K562 (cell line): ENCODE measurements around the gene ATP9A. TPM values are rescaled to one million over a fixed set of nuclear protein-coding genes. Genes with fewer than 3 reads are reported as not detected.

Experiments
- ATAC-seq: fragments of 200-7000 bp; cut with Tn5 transposase; 3 replicates; pipeline ENCODE4 v1.9.1; 2020; ENCODE audit warnings: moderate library complexity
- BruUV-seq: library from RNA; stranded (reverse); fragments of 400-500 nt; replicated peaks from 2 replicates; lab custom pipeline; 2021; lab: Mats Ljungman, UMichigan
- CTCF ChIA-PET: fragments of 300-600 bp; formaldehyde crosslinking; extraction: SDS; loops from one replicate; lab custom pipeline; 2021; ENCODE audit warnings: low intra/inter-chr PET ratio; lab: Yijun Ruan, JAX
- POLR2A ChIA-PET: fragments of 300-600, 350-650 bp; sonication (Branson Sonifier 250); formaldehyde crosslinking; extraction: SDS; loops from one replicate; lab custom pipeline; 2021; ENCODE audit warnings: antibody characterized with exemption, inconsistent platforms; lab: Yijun Ruan, JAX
- DNase-seq, 4 experiments: peaks; one replicate each; pipeline versions ENCODE4 v3.0.0 to v3.0.0-alpha.2; 2011 to 2018; ENCODE audit warnings: low spot score in 3 of 4, mixed read lengths in 3 of 4; ENCODE audit errors: extremely low read depth in 1 of 4
- FAIRE-seq: peaks from 2 replicates; lab custom pipeline; 2011; peaks lifted over from hg19 to GRCh38; lab: Jason Lieb, UNC
- H2AFZ ChIP-seq: 2 replicates; pipeline ENCODE4 v1.6.0; 2011; ENCODE audit warnings: low read depth, low read length, control low read depth, inconsistent platforms
- H3K27ac ChIP-seq: fragments of 200-600 bp; 3 replicates; pipeline ENCODE4 v1.8.0; 2011; ENCODE audit warnings: low read depth, mild to moderate bottlenecking, control low read depth, inconsistent platforms, low read length, moderate library complexity, mixed read lengths; ENCODE audit errors: extremely low read depth
- H3K27me3 ChIP-seq, 2 experiments: fragments of 300-600 bp in 1 of 2; 2 replicates in 1 of 2; 3 replicates in 1 of 2; pipeline versions ENCODE4 v1.6.0 to v1.8.0; 2011; ENCODE audit warnings: inconsistent platforms in 2 of 2, low read length in 2 of 2, mild to moderate bottlenecking in 1 of 2, mixed read lengths in 1 of 2, moderate library complexity in 1 of 2; ENCODE audit not compliant: control insufficient read depth in 2 of 2, insufficient read depth in 2 of 2
- H3K36me3 ChIP-seq: fragments of 300-600 bp; 3 replicates; pipeline ENCODE4 v1.8.0; 2011; ENCODE audit warnings: mild to moderate bottlenecking, low read length, inconsistent platforms; ENCODE audit not compliant: control insufficient read depth, insufficient read depth
- H3K4me1 ChIP-seq, 2 experiments: fragments of 200-600 bp in 1 of 2; replicated peaks in 1 of 2; 2 replicates in 1 of 2; 3 replicates in 1 of 2; pipeline versions ENCODE4 v1.5.1 to v1.8.0; 2011; ENCODE audit warnings: inconsistent platforms in 2 of 2, low read length in 2 of 2, mild to moderate bottlenecking in 1 of 2, mixed read lengths in 1 of 2, moderate library complexity in 1 of 2; ENCODE audit not compliant: control insufficient read depth in 2 of 2, insufficient read depth in 2 of 2
- H3K4me2 ChIP-seq: 2 replicates; pipeline ENCODE4 v1.6.1; 2011; ENCODE audit warnings: low read length, control low read depth, inconsistent platforms, mixed read lengths; ENCODE audit not compliant: insufficient read depth
- H3K4me3 ChIP-seq: fragments of 200-600 bp; sonication (generic), shearing (Covaris generic); 2 replicates; pipeline ENCODE4 v1.5.1; 2016; ENCODE audit warnings: control low read depth, inconsistent platforms
- H3K79me2 ChIP-seq: fragments of 200-600 bp; 3 replicates; pipeline ENCODE4 v1.8.0; 2011; ENCODE audit warnings: low read length, inconsistent platforms; ENCODE audit not compliant: control insufficient read depth, insufficient read depth
- H3K9ac ChIP-seq, 2 experiments: 2 replicates each; pipeline versions ENCODE4 v1.6.0 to v1.6.1; 2011; ENCODE audit warnings: low read depth in 2 of 2, low read length in 2 of 2, control low read depth in 1 of 2, inconsistent platforms in 1 of 2, mild to moderate bottlenecking in 1 of 2, mixed read lengths in 1 of 2; ENCODE audit not compliant: insufficient read depth in 1 of 2
- H3K9me1 ChIP-seq: one replicate; pipeline ENCODE4 v1.6.0; 2011; ENCODE audit warnings: inconsistent platforms, mild to moderate bottlenecking, low read length, moderate library complexity; ENCODE audit not compliant: control insufficient read depth, insufficient read depth
- H3K9me3 ChIP-seq: replicated peaks from 2 replicates; pipeline ENCODE4 v1.5.1; 2011; ENCODE audit warnings: low read depth, low read length, inconsistent platforms; ENCODE audit not compliant: control insufficient read depth, insufficient read depth
- H4K20me1 ChIP-seq: replicated peaks from 2 replicates; pipeline ENCODE4 v1.6.1; 2011; ENCODE audit warnings: low read length, inconsistent platforms, mixed read lengths; ENCODE audit not compliant: control insufficient read depth, insufficient read depth
- ARHGAP35 ChIP-seq: fragments of 450-650 bp; IDR thresholded peaks from 2 replicates; pipeline ENCODE4 v1.6.1; 2018; ENCODE audit not compliant: partially characterized antibody
- ARID3A ChIP-seq: IDR thresholded peaks from 2 replicates; pipeline ENCODE4 v1.6.1; 2012; ENCODE audit warnings: low read depth, low read length, improper control_type of control experiment, borderline replicate concordance
- ETV1 ChIP-seq: fragments of 450-650 bp; conservative IDR thresholded peaks from 2 replicates; pipeline ENCODE4 v1.6.1; 2016; ENCODE audit warnings: missing genetic modification characterization, control low read depth, low read depth, missing compliant biosample characterization
- FUS ChIP-seq: fragments of 200-400 bp; formaldehyde crosslinking; optimal IDR thresholded peaks from 2 replicates; pipeline ENCODE3; 2017; ENCODE audit warnings: low read depth, low read length
- JUND ChIP-seq, 2 experiments: IDR thresholded peaks; 2 replicates in 1 of 2; 3 replicates in 1 of 2; pipeline ENCODE4 v1.6.1; 2011; ENCODE audit warnings: borderline replicate concordance in 2 of 2, low read depth in 2 of 2, low read length in 2 of 2, improper control_type of control experiment in 1 of 2, missing biosample characterization in 1 of 2, missing genetic modification characterization in 1 of 2, missing genetic modification reagents in 1 of 2
- NCOA4 ChIP-seq: fragments of 450-650 bp; IDR thresholded peaks from 2 replicates; pipeline ENCODE4 v1.6.1; 2018; ENCODE audit warnings: mild to moderate bottlenecking; ENCODE audit not compliant: partially characterized antibody
- RFX7 ChIP-seq: fragments of 250-450 bp; sonication (Bioruptor Pico); IDR thresholded peaks from 2 replicates; pipeline ENCODE4 v1.5.1; 2021; ENCODE audit warnings: mild to moderate bottlenecking
- TBL1XR1 ChIP-seq, 2 experiments: IDR thresholded peaks; 2 replicates each; pipeline ENCODE4 v1.6.1; 2012; ENCODE audit warnings: improper control_type of control experiment in 2 of 2, low read length in 2 of 2, mild to moderate bottlenecking in 1 of 2
- TBP ChIP-seq: optimal IDR thresholded peaks from 2 replicates; pipeline ENCODE3; 2011; ENCODE audit warnings: low read depth, low read length, improper control_type of control experiment
- XRCC3 ChIP-seq: fragments of 450-650 bp; IDR thresholded peaks from 2 replicates; pipeline ENCODE4 v1.6.1; 2017; ENCODE audit warnings: mild to moderate bottlenecking, moderate library complexity
- ZBTB33 ChIP-seq: sonication (generic); formaldehyde crosslinking; IDR thresholded peaks from 2 replicates; pipeline ENCODE4 v1.8.1; 2023; ENCODE audit warnings: mild to moderate bottlenecking, missing genetic modification reagents
- ZNF12 ChIP-seq: sonication (generic); formaldehyde crosslinking; IDR thresholded peaks from 2 replicates; pipeline ENCODE4 v1.4.0; 2020; ENCODE audit warnings: mild to moderate bottlenecking, missing genetic modification reagents
- ZNF175 ChIP-seq: fragments of 200-800 bp; sonication (Bioruptor generic); IDR thresholded peaks from 2 replicates; pipeline ENCODE4 v1.6.1; 2016; ENCODE audit warnings: low read depth, mild to moderate bottlenecking, missing genetic modification characterization, missing compliant biosample characterization
- ZNF316 ChIP-seq: fragments of 450-650 bp; IDR thresholded peaks from 2 replicates; pipeline ENCODE4 v1.6.1; 2016
- ZNF79 ChIP-seq: fragments of 250-450 bp; sonication (Bioruptor Pico); IDR thresholded peaks from 2 replicates; pipeline ENCODE4 v1.4.0; 2020; ENCODE audit warnings: low read depth, mild to moderate bottlenecking, moderate library complexity
- WGBS: fragments of 100-300 bp; shearing (Covaris generic); methylation state at CpG from one replicate; pipeline ENCODE4 v1.1.6; 2016; ENCODE audit warnings: low coverage, mixed read lengths; ENCODE audit not compliant: insufficient coverage; ENCODE audit errors: missing lambda C conversion rate; 5-methylcytosine and 5-hydroxymethylcytosine counted together
- in situ Hi-C: fragments of 300-500 bp; cut with MboI; formaldehyde crosslinking; loops from 4 replicates; pipeline ENCODE4 v1.15.0; 2018; ENCODE audit warnings: inconsistent platforms, mixed read lengths
- intact Hi-C: fragments of 100-400 bp; cut with micrococcal nuclease; formaldehyde crosslinking; loops from 2 replicates; pipeline ENCODE4 v1.14.2; 2022
- polyA plus RNA-seq, 8 experiments: library from polyadenylated mRNA; depleted of rRNA in 4 of 8; stranded (reverse) in 5 of 8; unstranded in 3 of 8; fragments of >200 nt; fragmentation: Nextera tagmentation in 2 of 8; fragmentation: Illumina TruSeq in 1 of 8; extraction: Ambion mirVana in 2 of 8; extraction: Trizol in 1 of 8; gene quantifications; 2 replicates each; pipeline versions ENCODE4 v1.2.1 to v1.2.3, GENCODE V29; 2011 to 2014; ENCODE audit warnings: inconsistent platforms in 1 of 8, missing spikeins in 1 of 8
- total RNA-seq, 7 experiments: library from RNA; depleted of rRNA in 6 of 7; stranded (reverse); fragments of >200 nt in 6 of 7; fragmentation: Illumina TruSeq in 2 of 7; extraction: Trizol in 2 of 7; gene quantifications; 2 replicates each; pipeline versions ENCODE4 v1.2.1 to v1.2.3, GENCODE V29; 2011 to 2021; ENCODE audit warnings: low replicate concordance in 1 of 7

ATP9A gene
- total and polyA plus RNA-seq, 9 of the 15 experiments (the other 6 are each of a cell fraction or from before 2014, with no cell fraction given): 0.18 to 0.62 (median 0.29) TPM

GRCh38 chr20:51750770-51751388 is 17.3 kb downstream of the ATP9A start:
- in situ Hi-C loops: no loop called here
- Histone ChIP-seq H3K9ac (no peak overlapping the region), H3K79me2 (no peaks in the 10 kb centered on the region)

More at GRCh38 chr20:51750770-51751388, 17.3 kb downstream of the ATP9A start:
- Histone ChIP-seq H4K20me1 (no peaks in the 10 kb centered on the region), H3K27me3 (peaks cover 5 to 13% of the 10 kb centered on the region in 2 experiments; a peak in 3 of 5 replicates), H2AFZ (no peak overlapping the region), H3K4me3 (no peak overlapping the region), H3K4me2 (no peak overlapping the region), H3K4me1 (no peaks in the 10 kb centered on the region), H3K36me3 (no peaks in the 10 kb centered on the region), H3K9me1 (no peaks in the 10 kb centered on the region), H3K27ac (no peak overlapping the region), H3K9me3 (no peaks in the 10 kb centered on the region)
- TF ChIP-seq ZBTB33 (CRISPR knock-in tag) (no peak), ZNF175 (no peak), ZNF12 (CRISPR knock-in tag) (no peak), TBP (no peak), JUND (IDR thresholded peaks at IDR 0.05; ENCODE audit: borderline replicate concordance, low read depth, low read length) (no peak), JUND (tag; IDR thresholded peaks at IDR 0.05; ENCODE audit: borderline replicate concordance, low read depth, low read length) (no peak), TBL1XR1 (IDR thresholded peaks at IDR 0.05; ENCODE audit: low read length in 2 of 2) (no peak), NCOA4 (no peak), ZNF316 (no peak), RFX7 (CRISPR knock-in tag) (no peak), XRCC3 (no peak), ARID3A (no peak), FUS (no peak), ETV1 (tag) (no peak), ARHGAP35 (no peak), ZNF79 (CRISPR knock-in tag) (no peak)
- no peak for DNase-seq
- BruUV-seq: no TSS peak
- WGBS: 2% methylated on average over 9 of the region's 10 CpGs
- ChIA-PET CTCF (no interaction called here), POLR2A (interaction anchor here (0.8 kb wide), 1 partner anchor 47 kb away, joined by 3 read pairs; no protein-coding TSS in a partner anchor)
- FAIRE-seq: no peak
- ATAC-seq: no peak
- intact Hi-C loops: no loop called here
